Activated gamma-delta T cell (primary cell): Measurements from ENCODE around the gene ZNF786.
"Not testable (repeated sequence)": the region's sequence is repeated elsewhere in the genome, so short reads cannot be mapped to it uniquely, and the experiment has no call there.

Experiments
- DNase-seq: peaks from one replicate; lab custom pipeline; 2025; lab: John Stamatoyannopoulos, UW
- total RNA-seq, 2 donors: gene quantifications; one replicate each; lab custom pipeline; 2026; lab: John Stamatoyannopoulos, UW

ZNF786 gene
- total RNA-seq, result 27.5 to 36.6 reads per million in 2 donors

GRCh38 chr7:149090397-149091195, at the start of gene ZNF786:
ZNF786 (minus strand) TSS chr7:149090718; CDS start chr7:149090640, 78 bp downstream.
- peak; percentile 85 for DNase-seq

GRCh38 chr7:149136118-149136517, 45.6 kb upstream of the ZNF786 start:
- no peak for DNase-seq

- DNase-seq, result no peak
Measured at GRCh38 chr7:149133028-149133710, 42.7 kb upstream of the ZNF786 start.

- DNase-seq, result no peak
Measured at GRCh38 chr7:149130572-149131198, 40.2 kb upstream of the ZNF786 start.

GRCh38 chr7:149126662-149127266, 36.2 kb upstream of the ZNF786 start:
- DNase-seq, result peak; percentile 38

- DNase-seq, result peak; percentile 90
Measured at GRCh38 chr7:149125863-149126661, 35.5 kb upstream of the ZNF786 start, which contains the start of gene ZNF425. ZNF425 (minus strand) TSS chr7:149126324; CDS start chr7:149126213, 111 bp downstream.

GRCh38 chr7:149125189-149125862, 34.8 kb upstream of the ZNF786 start:
- DNase-seq, result no peak

- DNase-seq, result no peak
Measured at GRCh38 chr7:149109969-149110368, 19.5 kb upstream of the ZNF786 start.

- DNase-seq, result no peak
Measured at GRCh38 chr7:149104749-149105148, 14.2 kb upstream of the ZNF786 start.

GRCh38 chr7:149104214-149104613, 13.7 kb upstream of the ZNF786 start:
- no peak for DNase-seq

GRCh38 chr7:149103424-149103823, 12.9 kb upstream of the ZNF786 start:
- DNase-seq, result no peak

GRCh38 chr7:149102666-149103065, 12.1 kb upstream of the ZNF786 start:
- no peak for DNase-seq

- DNase-seq, result no peak
Measured at GRCh38 chr7:149100821-149101220, 10.3 kb upstream of the ZNF786 start.

GRCh38 chr7:149099058-149099457, 8.5 kb upstream of the ZNF786 start:
- no peak for DNase-seq

- no peak for DNase-seq
Measured at GRCh38 chr7:149097088-149097487, 6.6 kb upstream of the ZNF786 start.

- DNase-seq, result no peak
Measured at GRCh38 chr7:149093228-149093627, 2.7 kb upstream of the ZNF786 start.

- not testable (repeated sequence) for DNase-seq
Measured at GRCh38 chr7:149092244-149092643, 1.7 kb upstream of the ZNF786 start.

- no peak for DNase-seq
Measured at GRCh38 chr7:149087376-149087775, 3.1 kb downstream of the ZNF786 start.

GRCh38 chr7:149085866-149086265, 4.7 kb downstream of the ZNF786 start:
- no peak for DNase-seq

GRCh38 chr7:149084407-149084806, 6.1 kb downstream of the ZNF786 start:
- DNase-seq, result no peak

GRCh38 chr7:149081914-149082313, 8.6 kb downstream of the ZNF786 start:
- no peak for DNase-seq
